GM19035 (cell line): ENCODE data around the gene COL16A1.

ENCODE experiments used
- ATAC-seq: cut with Tn5 transposase; IDR thresholded peaks from one replicate; pipeline ENCODE4 v1.9.1; 2021; ENCODE audit not compliant: unreplicated experiment

The COL16A1 gene

DNA sequence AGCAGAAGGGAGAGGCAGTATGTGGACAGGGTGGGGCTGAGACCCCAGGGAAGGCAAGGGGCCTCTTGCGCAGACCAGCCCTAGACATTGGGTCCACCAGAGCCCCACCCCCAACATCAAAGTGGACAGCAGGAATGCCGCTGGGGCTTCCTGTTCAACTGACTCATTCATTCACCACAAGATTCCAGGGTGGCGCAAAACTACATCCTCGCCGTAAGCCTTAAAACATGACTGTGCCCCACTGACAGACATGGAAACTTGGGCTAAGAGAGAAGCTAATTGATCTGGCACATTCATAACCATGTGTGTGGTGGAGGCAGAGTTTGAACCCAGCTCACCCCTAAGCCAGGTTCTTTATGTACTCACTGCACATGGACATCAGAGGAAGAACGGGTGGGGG is 14.0 kb downstream of the COL16A1 start:
- no peak for ATAC-seq

DNA sequence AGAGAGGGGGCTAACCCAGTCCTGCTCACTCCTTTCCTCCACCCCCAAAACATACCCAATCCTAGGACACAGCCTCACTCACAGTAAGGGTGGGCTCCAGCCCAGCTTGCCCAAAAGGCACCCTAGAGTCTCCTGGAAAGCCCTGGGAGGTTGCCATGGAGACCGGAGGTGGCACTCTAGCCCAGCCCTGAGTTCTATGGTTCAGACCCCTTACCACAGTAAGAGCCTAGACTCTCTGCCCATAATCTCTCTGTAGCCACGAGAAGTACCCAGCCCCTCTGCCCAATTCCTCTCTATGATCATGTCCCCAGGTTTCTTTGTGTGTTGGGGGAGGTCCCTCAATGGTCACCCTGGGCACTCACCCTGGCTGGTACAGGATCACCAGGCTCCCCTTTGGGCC is 14.4 kb downstream of the COL16A1 start:
- no peak for ATAC-seq

DNA sequence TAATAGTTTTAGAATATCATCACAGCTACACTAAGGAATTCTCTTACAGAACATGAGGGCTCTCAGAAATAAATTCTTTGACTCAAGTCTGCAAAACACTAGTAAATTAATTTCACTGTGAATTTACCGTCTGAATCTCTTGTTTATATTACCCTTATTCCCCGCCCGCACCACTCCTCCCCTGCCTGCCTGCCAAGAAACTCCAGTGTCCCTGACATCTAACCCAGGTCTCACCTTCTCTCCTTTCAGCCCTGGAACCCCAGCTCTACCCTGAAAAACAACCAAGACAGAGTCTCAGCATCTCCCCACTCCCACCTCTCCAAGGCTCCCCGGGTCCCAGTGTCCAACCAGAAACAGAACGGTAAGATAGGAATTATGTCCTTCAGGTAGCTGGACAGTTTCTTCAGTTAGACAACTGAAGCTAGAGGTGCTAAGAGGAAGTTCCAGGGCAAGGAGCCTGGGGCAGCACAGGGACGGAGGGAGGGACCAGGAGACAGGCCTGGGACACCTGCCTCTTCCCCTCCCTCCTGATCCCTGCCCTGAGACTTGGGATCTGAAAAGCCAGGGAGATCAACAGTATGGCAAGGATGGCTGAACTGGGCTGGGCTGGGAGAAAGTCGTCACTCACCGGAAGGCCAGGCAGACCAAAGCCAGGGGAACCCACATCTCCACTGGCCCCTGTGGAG is 15.4 kb downstream of the COL16A1 start:
- no peak for ATAC-seq

DNA sequence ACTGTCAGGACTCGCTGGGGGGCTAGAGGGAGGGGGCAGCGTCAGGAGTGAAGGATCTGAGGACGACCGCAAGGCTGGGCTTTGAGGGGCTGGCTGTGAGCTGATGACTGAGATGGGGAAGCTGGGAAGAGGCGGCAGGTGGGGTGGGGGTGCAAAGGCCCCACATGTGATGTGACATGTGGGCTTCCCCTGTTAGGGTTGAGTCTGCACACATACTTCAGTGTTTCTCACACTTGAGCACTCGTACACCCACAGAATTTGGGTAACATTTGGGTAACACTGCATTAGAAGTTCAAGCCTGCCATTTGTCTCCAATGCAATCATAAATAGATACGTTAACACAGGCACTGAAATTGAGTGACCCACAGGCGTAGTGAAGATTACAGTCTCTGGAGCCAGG is 16.2 kb downstream of the COL16A1 start:
- no peak for ATAC-seq

DNA sequence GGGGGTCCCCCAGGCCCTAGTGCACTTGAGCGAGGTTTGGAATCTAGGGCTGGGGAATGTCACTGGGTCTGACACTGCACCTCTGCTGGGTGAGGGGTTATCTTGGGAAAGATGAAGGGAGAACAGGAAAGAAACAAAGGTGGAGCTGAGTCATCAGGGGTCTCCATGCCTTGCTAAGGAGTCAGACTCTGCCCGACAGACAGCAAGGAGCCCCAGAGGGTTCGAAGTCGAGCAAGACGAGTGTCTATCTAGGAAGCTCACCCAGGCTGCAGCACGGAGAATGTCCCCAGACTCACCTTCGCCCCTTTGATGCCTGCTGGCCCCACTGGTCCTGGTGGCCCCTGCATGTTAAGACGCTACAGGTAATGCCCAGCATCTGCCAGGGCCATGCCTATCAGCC is 18.0 kb downstream of the COL16A1 start:
- no peak for ATAC-seq

DNA sequence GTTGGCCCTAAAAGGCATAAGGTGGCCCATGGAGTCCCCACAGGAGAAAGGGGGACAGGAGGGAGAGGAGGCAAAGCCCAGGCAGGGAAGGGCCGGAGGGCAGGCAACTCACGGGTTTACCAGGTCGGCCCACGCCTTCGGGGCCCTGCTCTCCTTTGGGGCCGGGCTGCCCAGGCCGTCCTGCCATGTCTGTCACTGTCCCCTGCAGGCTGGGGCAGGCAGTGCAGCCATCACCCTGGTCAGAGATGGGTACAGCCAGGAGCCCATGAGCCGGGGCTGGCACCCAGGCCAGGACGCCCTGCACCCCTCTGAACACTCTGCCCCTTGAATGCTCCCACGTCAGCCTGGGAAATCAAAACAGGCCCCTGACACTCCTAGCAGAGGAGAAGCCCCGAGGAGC is 19.8 kb downstream of the COL16A1 start:
- no peak for ATAC-seq

DNA sequence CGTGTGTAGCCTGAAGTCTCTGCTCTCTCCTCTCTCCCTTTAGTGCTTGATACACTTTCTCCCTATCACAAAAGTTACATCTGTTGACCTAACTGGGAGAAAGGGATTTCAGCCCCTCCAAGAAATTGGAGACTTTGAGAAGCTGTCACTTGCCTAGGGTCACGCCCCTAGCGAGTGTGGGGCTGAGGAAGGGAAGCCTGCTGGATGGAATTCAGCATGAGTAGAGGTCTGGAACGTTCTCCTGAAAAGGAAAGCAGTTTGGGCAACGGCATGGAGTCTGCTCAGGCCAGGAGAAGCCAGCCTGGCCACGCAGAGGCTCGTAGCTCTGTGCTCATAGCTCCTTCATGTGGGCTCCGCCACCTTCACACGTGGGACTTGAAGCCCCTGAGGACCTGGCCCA is 22.4 kb downstream of the COL16A1 start:
- no peak for ATAC-seq

DNA sequence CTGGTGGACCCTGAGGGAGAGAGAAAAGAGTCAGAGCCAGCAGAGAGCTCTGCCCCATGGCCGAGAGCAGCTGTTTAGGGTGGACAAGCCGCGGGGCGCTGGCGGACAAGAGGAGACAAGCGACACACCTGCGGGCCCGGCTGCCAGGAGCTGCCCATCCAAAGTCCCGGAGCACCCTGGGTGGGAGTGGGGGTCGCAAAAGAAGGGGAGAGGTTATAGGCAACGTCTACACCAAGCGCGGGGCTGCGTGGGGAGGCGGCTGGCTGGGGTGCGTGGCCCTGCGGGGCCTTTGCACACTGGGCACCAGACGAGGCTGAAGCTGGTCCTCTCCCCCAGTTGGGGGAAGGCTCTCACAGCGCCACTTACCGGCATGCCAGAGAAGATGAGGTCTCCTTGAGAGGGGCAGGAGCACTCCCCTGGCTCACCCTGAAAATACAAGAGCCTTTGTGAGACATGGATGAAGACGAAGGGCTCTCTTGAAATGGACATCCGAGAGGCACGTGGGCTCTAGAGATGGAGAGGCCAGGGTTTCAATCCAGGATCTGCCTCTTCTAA is 24.1 kb downstream of the COL16A1 start:
- ATAC-seq, result no peak

DNA sequence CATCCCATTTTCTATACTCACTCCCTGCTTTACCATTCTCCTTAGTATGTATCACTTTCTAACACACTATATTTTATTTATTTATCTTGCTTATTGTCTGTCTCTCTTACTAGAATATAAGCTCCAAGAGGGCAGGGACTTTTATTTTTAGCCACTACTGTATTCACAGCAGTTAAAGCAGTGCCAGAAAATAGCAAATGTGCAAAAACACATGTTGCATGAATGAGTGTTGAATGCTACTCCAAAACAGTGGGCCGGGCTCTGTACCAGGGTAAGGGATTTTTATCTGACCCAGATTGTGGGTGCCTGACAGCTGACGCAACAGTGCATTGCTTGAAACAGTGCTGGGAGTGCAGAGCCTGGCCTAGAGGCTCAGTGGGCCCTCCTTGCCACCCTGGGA is 24.7 kb downstream of the COL16A1 start:
- no peak for ATAC-seq

DNA sequence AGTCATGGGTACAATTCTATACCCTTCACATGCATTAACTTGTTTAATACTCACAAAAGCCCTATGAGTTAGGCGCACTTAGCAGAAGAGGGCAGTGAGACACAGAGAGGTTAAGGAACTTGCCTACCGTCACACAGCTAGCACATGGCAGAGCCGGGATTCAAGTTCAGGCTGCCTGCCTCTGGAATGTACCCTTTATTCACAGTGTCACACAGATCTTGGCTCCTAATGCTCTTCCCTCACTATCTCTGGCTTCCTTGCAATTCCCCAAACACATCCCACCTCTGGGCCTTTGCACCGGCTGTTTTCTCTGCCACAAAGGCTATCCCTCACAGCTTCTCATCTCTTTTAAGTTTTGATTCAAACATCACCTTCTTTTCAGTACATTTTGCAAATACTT is 25.1 kb downstream of the COL16A1 start:
- no peak for ATAC-seq

DNA sequence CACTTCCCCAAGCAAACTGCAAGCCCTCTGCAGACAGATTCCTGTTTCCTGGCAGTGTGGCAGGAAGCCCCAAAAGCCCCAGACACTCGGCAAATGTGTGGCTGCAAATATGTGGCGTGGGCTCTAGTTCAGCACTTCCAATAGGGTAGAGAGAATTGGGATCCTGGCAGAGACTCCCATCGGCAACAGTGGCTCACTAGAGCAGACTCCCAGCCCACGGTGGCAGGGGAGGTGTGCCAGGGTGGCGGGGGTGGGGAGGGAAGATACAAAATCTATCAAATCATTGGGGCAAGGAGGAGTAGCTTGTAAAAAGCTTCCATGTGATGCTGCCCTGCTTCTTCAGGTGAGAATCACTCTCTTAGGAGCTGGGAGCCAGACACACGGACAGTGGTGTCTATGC is 25.9 kb downstream of the COL16A1 start:
- no peak for ATAC-seq

DNA sequence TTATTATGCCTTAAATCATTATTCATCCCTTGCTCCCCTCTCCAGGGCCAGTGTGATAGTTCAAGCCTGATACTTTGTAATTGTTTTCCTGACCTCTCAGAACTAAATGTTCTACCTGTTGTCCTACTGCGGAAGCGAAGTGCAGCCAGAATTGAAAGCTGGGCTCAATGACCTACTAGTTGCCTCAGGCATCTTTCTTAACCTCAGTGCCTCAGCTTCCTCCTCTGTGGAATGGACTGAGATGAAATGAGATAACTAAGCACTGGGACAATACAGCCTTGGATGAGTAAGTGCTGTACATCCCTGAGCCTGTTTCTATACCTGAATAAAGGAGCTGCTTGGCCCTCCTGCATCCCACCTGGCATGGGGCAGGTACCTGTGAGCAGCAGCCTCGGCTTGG is 26.4 kb downstream of the COL16A1 start:
- ATAC-seq, result no peak

DNA sequence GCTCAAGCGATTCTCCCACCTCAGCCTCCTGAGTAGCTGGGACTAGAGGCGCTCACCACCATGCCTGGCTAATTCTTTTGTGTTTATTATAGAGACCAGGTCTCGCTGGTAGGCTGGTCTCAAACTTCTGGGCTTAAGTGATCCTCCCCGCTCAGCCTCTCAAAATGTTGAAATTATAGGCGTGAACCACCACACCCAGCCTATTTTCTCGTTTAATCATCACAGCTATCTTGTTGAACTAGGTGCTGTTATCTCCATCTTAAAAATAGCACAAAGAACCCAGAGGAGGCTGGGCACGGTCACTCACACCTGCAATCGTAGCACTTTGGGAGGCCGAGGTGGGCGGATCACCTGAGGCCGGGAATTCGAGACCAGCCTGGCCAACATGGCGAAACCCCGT is 28.1 kb downstream of the COL16A1 start:
- no peak for ATAC-seq

DNA sequence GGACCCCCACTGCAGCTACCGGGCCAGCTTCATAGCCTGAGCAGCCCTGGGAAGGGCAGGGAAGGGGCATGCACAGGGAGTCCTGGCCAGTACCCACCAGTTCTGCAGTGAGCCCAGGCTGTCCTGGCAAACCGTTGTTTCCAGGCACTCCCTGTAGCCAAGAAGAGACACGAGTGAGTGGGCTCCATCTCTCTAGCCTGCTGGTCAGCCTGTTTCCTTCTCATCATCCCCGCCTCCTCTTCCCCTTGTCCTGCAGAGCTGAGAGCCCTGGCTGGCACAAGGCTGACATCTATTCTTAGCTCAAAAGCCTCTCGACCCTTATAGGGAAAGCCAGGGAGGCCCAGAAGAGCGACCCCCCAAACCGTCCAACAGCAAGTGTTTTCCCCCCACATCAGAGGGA is 28.7 kb downstream of the COL16A1 start:
- no peak for ATAC-seq

DNA sequence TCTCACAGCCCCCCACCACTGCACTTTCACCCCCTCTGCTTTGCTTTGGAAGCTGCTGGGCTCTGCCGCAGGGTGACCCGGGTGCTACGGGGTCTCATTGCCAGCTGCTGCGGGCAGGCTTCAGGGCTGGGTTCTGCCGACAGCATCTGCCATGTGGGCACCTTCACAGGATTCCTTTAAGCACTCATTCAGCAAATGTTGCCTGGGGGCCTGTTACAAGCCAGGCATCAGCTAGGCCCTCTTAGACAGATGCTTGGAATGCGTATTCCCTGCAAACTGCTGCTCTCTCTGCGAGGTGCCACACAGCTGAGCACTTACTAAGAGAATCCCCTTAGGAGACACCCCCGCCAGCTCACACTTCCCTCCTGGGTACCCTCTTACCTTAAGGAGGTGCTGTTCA is 29.2 kb downstream of the COL16A1 start:
- no peak for ATAC-seq

DNA sequence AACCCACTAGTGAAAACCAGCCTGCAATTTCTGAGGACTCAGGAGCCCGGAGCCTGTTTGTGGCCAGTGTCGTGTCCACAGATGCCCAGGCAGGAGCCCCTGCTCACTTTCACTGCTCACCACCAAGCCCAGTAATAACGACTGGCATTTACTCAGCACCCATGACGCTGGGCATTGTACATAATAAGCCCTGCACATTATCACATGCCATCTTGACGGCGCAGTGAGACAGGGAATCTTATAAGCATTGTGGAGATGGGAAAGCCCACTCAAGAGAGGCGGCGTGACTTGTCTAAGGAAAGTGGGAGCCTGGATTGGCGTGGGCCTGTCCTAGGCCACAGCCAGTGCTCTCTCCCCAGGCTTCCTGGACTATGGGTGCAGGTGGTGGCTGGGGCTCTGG is 30.4 kb downstream of the COL16A1 start:
- ATAC-seq, result no peak

DNA sequence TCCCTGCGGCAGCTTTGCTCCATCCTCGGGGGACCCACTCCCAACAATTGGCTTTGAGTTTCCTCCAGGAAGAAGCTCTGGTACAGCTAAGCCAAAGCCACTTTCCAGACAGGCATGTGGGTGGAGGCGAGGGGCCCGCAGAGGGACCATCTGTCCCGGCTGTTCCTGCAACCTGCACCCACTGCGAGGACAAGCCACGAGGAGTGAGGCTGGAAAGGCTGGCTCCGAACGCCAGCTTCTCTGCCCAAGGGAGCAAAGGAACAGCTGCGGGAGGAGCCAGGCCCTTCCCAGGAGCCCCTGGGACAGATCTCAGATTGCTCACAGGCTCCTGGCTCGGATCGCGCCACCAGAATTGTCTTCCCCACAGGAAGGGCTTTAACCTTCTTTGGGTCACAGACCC is 30.8 kb downstream of the COL16A1 start:
- ATAC-seq, result no peak

DNA sequence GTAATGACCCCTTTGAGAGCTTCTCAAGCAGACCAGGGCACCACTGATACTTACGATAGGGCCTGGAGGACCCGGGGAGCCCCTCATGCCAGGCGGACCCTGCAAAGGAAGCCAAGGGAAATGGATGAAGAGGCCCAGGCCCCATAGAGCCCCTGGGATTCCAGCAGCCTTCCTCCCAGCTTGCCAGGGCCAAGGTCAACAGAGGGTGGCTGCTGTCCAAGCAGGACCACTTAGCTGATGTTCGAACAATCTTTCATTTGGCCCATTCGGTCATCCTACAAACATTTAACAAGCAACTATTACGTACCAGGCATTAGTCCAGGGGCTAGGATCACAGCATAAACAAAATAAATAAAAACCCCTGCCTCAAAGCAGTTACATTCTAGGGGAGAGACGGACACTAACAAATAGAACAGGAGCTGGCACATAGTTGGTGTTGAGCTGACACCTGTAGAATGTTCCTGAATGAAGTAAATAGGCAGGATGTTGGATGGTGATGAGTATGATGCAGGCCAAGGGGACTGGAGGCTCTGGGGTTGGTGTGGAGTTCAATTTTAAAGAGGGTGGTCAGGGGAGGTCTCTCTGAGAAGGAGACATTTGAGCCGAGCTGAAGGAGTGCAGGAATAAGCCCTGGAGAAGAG is 32.1 kb downstream of the COL16A1 start:
- ATAC-seq, result no peak

DNA sequence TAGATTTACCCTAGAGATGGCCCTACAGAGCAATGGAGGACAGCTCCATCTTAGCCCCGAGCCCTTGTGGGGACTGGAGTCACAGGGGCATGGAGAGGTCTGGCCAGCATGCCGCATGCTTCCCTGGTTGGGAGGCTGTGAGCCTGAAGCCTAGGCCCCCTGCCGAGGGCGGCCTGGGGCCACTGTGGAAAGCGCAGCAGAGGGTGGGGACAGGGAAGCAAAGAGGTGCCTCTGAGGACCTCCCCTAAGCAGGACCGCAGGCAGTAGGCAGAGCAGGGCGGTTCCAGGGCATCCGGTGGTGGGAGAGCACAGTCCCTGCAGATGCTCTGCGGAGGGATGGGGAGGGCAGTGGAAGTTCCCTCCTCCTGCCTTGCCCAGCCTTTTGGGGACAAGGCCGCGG is 32.7 kb downstream of the COL16A1 start:
- no peak for ATAC-seq

DNA sequence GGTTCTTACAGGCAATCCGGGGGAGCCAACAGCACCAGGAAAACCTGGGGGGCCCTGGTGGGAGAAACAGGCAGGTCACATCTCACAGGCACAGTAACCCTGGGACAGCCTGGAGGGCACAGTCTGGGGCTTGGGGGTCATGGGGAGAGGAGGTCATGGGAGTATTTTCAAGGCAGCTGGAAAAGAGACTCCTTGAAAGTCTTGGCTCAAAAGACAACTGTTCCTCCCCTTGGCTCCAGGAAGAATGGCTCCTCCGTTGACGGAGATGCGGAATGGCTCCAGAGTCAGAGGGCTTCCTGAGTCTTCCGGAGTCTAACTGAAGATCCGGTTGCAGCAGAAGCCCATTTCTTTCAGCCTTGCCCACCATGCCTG is 33.2 kb downstream of the COL16A1 start:
- ATAC-seq, result no peak

DNA sequence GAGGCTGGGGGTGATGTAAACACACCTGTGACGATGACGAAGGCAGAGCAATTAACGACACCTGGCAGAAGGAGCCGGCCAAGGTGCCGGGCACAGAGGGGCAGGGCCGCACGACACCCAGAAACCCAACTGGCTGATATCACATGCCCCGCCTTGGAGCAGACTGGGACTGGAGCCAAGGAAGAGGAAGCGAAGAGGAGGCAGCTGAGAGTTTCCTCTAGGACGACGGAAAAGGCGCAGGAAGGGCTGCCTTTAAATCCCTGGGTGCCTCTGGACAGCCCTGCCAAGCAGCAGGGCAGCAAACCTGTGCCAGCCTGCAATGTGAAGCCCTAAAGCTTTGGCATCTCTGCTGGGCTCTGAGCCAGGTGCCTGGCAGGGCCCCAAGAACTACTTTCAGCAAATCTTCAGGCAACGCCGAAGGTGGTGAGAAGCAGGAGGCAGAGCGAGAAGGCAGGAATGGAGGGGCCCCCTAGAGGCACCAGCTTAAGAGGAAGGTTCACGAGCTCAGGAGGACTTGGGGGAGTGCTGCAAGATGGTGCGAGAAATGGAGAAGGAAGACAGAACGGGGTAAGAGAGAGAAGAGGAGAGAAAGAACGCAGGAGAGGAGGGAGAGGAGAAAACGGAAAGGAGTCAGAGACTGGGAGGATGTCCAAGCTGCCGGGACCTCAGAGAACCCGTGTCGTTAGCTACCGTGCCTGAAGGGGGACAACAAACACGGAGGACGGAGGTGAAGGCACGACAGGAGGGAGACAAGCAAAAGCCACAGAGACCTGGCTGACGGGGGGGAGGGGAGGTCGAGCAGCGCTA is 33.8 kb downstream of the COL16A1 start:
- no peak for ATAC-seq

DNA sequence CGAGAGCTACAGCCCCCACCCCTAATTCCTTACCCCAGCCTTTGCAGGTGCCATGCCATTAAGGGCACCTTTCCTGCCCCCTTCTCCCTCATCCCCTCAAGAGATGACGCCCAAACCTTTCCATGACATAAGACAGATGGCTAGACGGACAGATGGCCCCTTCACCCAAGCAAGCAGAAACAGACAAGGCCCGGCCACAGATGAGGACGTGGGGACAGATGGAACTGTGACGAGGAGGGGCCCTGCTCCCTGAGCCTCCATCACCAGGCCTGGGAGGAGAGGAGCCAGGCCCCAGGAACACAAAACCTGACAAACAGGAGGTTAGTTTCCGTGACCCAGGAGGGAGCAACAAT is 34.4 kb downstream of the COL16A1 start:
- no peak for ATAC-seq
